HepG2 (cell line): ENCODE measurements around the gene C1QTNF5. TPM values are rescaled to one million over a fixed set of nuclear protein-coding genes. Genes with fewer than 3 reads are reported as not detected.

Experiments
- ATAC-seq: fragments of 200-7000 bp; cut with Tn5 transposase; 3 replicates; pipeline ENCODE4 v1.9.1; 2020; ENCODE audit warnings: mild to moderate bottlenecking, moderate library complexity
- BruUV-seq: library from RNA; stranded (reverse); fragments of 400-500 nt; replicated peaks from 2 replicates; lab custom pipeline; 2021; lab: Mats Ljungman, UMichigan
- CTCF ChIA-PET: fragments of 300-600 bp; formaldehyde crosslinking; extraction: SDS; loops from one replicate; lab custom pipeline; 2021; ENCODE audit warnings: low total read pairs, inconsistent platforms, low intra/inter-chr PET ratio; lab: Yijun Ruan, JAX
- POLR2A ChIA-PET: fragments of 350-600 bp; sonication (Branson Sonifier 250); formaldehyde crosslinking; loops from one replicate; lab custom pipeline; 2020; ENCODE audit warnings: antibody characterized with exemption, inconsistent platforms; lab: Yijun Ruan, JAX
- DNase-seq: peaks from one replicate; pipeline ENCODE4 v3.0.0-alpha.2; 2015; ENCODE audit warnings: low spot score
- FAIRE-seq: peaks from 3 replicates; lab custom pipeline; 2011; peaks lifted over from hg19 to GRCh38; lab: Jason Lieb, UNC
- H2AFZ ChIP-seq: one replicate; pipeline ENCODE4 v1.6.1; 2011; ENCODE audit warnings: low read length, inconsistent platforms
- H3K27ac ChIP-seq: fragments of 300-600 bp; 3 replicates; pipeline ENCODE4 v1.8.0; 2011; ENCODE audit warnings: mixed run types, mild to moderate bottlenecking, mixed read lengths, low read length, inconsistent platforms; ENCODE audit not compliant: insufficient read depth; ENCODE audit errors: extremely low read length
- H3K27me3 ChIP-seq, 2 experiments: fragments of 200-600 bp in 1 of 2; 2 replicates in 1 of 2; 3 replicates in 1 of 2; pipeline versions ENCODE4 v1.6.0 to v1.8.0; 2011; ENCODE audit warnings: low read length in 2 of 2, mild to moderate bottlenecking in 2 of 2, moderate library complexity in 2 of 2, inconsistent platforms in 1 of 2; ENCODE audit not compliant: insufficient read depth in 2 of 2, control insufficient read depth in 1 of 2
- H3K36me3 ChIP-seq, 2 experiments: fragments of 200-600 bp in 1 of 2; replicated peaks in 1 of 2; 2 replicates in 1 of 2; 3 replicates in 1 of 2; pipeline versions ENCODE4 v1.5.1 to v1.8.0; 2011; ENCODE audit warnings: low read length in 2 of 2, inconsistent platforms in 1 of 2; ENCODE audit not compliant: insufficient read depth in 2 of 2, control insufficient read depth in 1 of 2
- H3K4me1 ChIP-seq: 2 replicates; pipeline ENCODE4 v1.5.1; 2012; ENCODE audit warnings: low read length, inconsistent platforms; ENCODE audit not compliant: insufficient read depth
- H3K4me2 ChIP-seq: 2 replicates; pipeline ENCODE4 v1.6.0; 2011; ENCODE audit warnings: low read depth, low read length, inconsistent platforms
- H3K4me3 ChIP-seq, 3 experiments: fragments of 200-600 bp in 1 of 3; sonication (generic), shearing (Covaris generic) in 1 of 3; replicated peaks in 1 of 3; 2 replicates each; pipeline ENCODE4 v1.5.1; 2011 to 2016; ENCODE audit warnings: low read length in 3 of 3, inconsistent platforms in 2 of 3, low read depth in 2 of 3, mild to moderate bottlenecking in 2 of 3, control low read depth in 1 of 3, mixed read lengths in 1 of 3; ENCODE audit not compliant: insufficient read depth in 1 of 3
- H3K79me2 ChIP-seq: one replicate; pipeline ENCODE4 v1.6.1; 2011; ENCODE audit warnings: low read length, inconsistent platforms; ENCODE audit not compliant: insufficient read depth
- H3K9ac ChIP-seq: 2 replicates; pipeline ENCODE4 v1.6.0; 2011; ENCODE audit warnings: mild to moderate bottlenecking, low read depth, low read length, inconsistent platforms; ENCODE audit not compliant: insufficient read depth
- H3K9me3 ChIP-seq: 2 replicates; pipeline ENCODE4 v1.5.1; 2012; ENCODE audit warnings: mild to moderate bottlenecking, low read length
- H4K20me1 ChIP-seq: 2 replicates; pipeline ENCODE4 v1.6.0; 2011; ENCODE audit warnings: inconsistent platforms, mild to moderate bottlenecking, low read length, moderate library complexity; ENCODE audit not compliant: insufficient read depth
- AGO2 ChIP-seq: fragments of 200-400 bp; formaldehyde crosslinking; optimal IDR thresholded peaks from 2 replicates; pipeline ENCODE3; 2017; ENCODE audit warnings: mild to moderate bottlenecking, low read depth, low read length, moderate library complexity
- BRCA1 ChIP-seq: sonication (generic); formaldehyde crosslinking; IDR thresholded peaks from 2 replicates; pipeline ENCODE4 v1.4.0; 2020; ENCODE audit warnings: missing genetic modification reagents
- GABPB1 ChIP-seq: IDR thresholded peaks from 2 replicates; pipeline ENCODE4 v1.6.1; 2016; ENCODE audit warnings: mild to moderate bottlenecking, missing genetic modification reagents, moderate library complexity, missing compliant biosample characterization
- HNF1B ChIP-seq: sonication (generic); formaldehyde crosslinking; IDR thresholded peaks from 2 replicates; pipeline ENCODE4 v1.5.1; 2020; ENCODE audit warnings: mild to moderate bottlenecking, moderate library complexity, missing genetic modification reagents
- NFE2 ChIP-seq: sonication (generic); formaldehyde crosslinking; IDR thresholded peaks from 2 replicates; pipeline ENCODE4 v1.4.0; 2020; ENCODE audit warnings: missing genetic modification reagents
- RBM39 ChIP-seq: fragments of 200-400 bp; formaldehyde crosslinking; IDR thresholded peaks from one replicate; pipeline ENCODE4 v1.6.1; 2018; ENCODE audit warnings: antibody characterized with exemption, mild to moderate bottlenecking, low read depth, low read length; ENCODE audit not compliant: poor library complexity, severe bottlenecking
- XBP1 ChIP-seq: sonication (generic); formaldehyde crosslinking; IDR thresholded peaks from 2 replicates; pipeline ENCODE4 v1.5.0; 2020; ENCODE audit warnings: missing genetic modification reagents
- ZBED4 ChIP-seq: sonication (generic); formaldehyde crosslinking; IDR thresholded peaks from 2 replicates; pipeline ENCODE4 v1.4.0; 2020; ENCODE audit warnings: missing genetic modification reagents, borderline replicate concordance
- ZNF180 ChIP-seq: sonication (generic); formaldehyde crosslinking; IDR thresholded peaks from 2 replicates; pipeline ENCODE4 v1.4.0; 2020; ENCODE audit warnings: low read depth, missing genetic modification reagents, borderline replicate concordance
- ZNF878 ChIP-seq: sonication (generic); formaldehyde crosslinking; IDR thresholded peaks from 2 replicates; pipeline ENCODE4 v1.8.1; 2023; ENCODE audit warnings: mild to moderate bottlenecking, missing genetic modification reagents, moderate library complexity
- ZNF883 ChIP-seq: sonication (generic); formaldehyde crosslinking; IDR thresholded peaks from 2 replicates; pipeline ENCODE4 v1.5.1; 2020; ENCODE audit warnings: mild to moderate bottlenecking, missing genetic modification reagents; ENCODE audit errors: not compliant biosample characterization
- WGBS: methylation state at CpG from one replicate; pipeline ENCODE4 v1.1.6; 2017; ENCODE audit warnings: low lambda C conversion rate; 5-methylcytosine and 5-hydroxymethylcytosine counted together
- in situ Hi-C: cut with HindIII; loops from 2 replicates; pipeline ENCODE4 v1.10.0; 2017; ENCODE audit warnings: low pct_unique_long_range_greater_than_20kb; ENCODE audit not compliant: extremely low pct_ligation_motif_present
- intact Hi-C: fragments of 100-400 bp; cut with micrococcal nuclease; formaldehyde crosslinking; loops from one replicate; pipeline ENCODE4 v1.10.0; 2022; ENCODE audit not compliant: unreplicated experiment
- polyA plus RNA-seq, 8 experiments: library from polyadenylated mRNA; depleted of rRNA in 3 of 8; stranded (reverse) in 7 of 8; unstranded in 1 of 8; fragments of >200 nt; fragmentation: Illumina TruSeq in 4 of 8; extraction: Trizol in 4 of 8; gene quantifications; 2 replicates each; pipeline versions ENCODE4 v1.2.1 to v1.2.3, GENCODE V29; 2011 to 2016; ENCODE audit warnings: low read depth in 4 of 8, missing spikeins in 1 of 8, mixed read lengths in 1 of 8; ENCODE audit not compliant: insufficient read depth in 1 of 8
- total RNA-seq, 5 experiments: library from RNA; depleted of rRNA; stranded (reverse); fragments of >200 nt; fragmentation: Illumina TruSeq; extraction: Trizol; gene quantifications; 2 replicates each; pipeline ENCODE4 v1.2.3, GENCODE V29; 2016; ENCODE audit warnings: low read depth in 1 of 5

C1QTNF5 gene
- total and polyA plus RNA-seq, 2 of the 13 experiments (the other 11 are each of a cell fraction or from before 2014, with no cell fraction given): 0.86 to 1.2 TPM

- FAIRE-seq (no peak), ATAC-seq (no peak), DNase-seq (no peak)
- TF ChIP-seq ZNF878 (CRISPR knock-in tag) (no peak), GABPB1 (CRISPR knock-in tag) (no peak), RBM39 (peak; percentile 16), HNF1B (CRISPR knock-in tag) (0 out of 2 replicates have a peak, but pooled peaks have one; percentile 15), ZNF180 (CRISPR knock-in tag) (no peak), AGO2 (peak; percentile 76), ZBED4 (CRISPR knock-in tag) (no peak), XBP1 (no peak), ZNF883 (CRISPR knock-in tag) (no peak), BRCA1 (no peak), NFE2 (no peak)
- BruUV-seq: no TSS peak
- Histone ChIP-seq H3K79me2 (peaks cover 30% of the 10 kb centered on the region), H3K36me3 (no peaks in the 10 kb centered on the region), H3K27me3 (no peaks in the 10 kb centered on the region), H3K4me2 (peak overlapping the region; percentile 28), H2AFZ (no peak overlapping the region), H3K9me3 (no peaks in the 10 kb centered on the region), H3K4me1 (peaks cover 100% of the 10 kb centered on the region), H4K20me1 (no peaks in the 10 kb centered on the region), H3K9ac (no peak overlapping the region), H3K4me3 (peak overlapping the region in 1 of 3 experiments; percentile 41; a peak in 1 of 6 replicates), H3K27ac (no peak overlapping the region)
- WGBS: 95% methylated on average over 17 of the region's 26 CpGs
- intact Hi-C loops (no loop called here), in situ Hi-C loops (loop anchor here (5.0 kb wide), 1 partner anchor 35 kb away; no protein-coding TSS in a partner anchor)
- POLR2A ChIA-PET: interaction anchor here (0.9 to 2.6 kb wide), 3 partner anchors 8 to 204 kb away, joined by 3 to 25 read pairs (median 12); partner anchors contain the start of genes NLRX1 and USP2
- CTCF ChIA-PET: no interaction called here
Measured at GRCh38 chr11:119372260-119373058, 31.8 kb upstream of the C1QTNF5 start.
